ENCODE results near the gene RAB40B. TPM values are rescaled to one million over a fixed set of nuclear protein-coding genes. Genes with fewer than 3 reads are reported as not detected.
A peak's percentile ranks its signal among the peaks of the same experiment; 100 is the strongest.
"Not testable (repeated sequence)": the region's sequence is repeated elsewhere in the genome, so short reads cannot be mapped to it uniquely, and the experiment has no call there.

The RAB40B gene
- total RNA-seq (2014; rRNA removed; shearing (Covaris generic)), result 5.0 and 7.6 TPM in 2 replicates
- 4.9 and 11.0 TPM in 2 replicates for polyA plus RNA-seq (2014; cell fraction: nucleus; rRNA removed)

GRCh38 chr17:82698065-82698973 lies at the start of gene RAB40B:
TSS of gene RAB40B (minus strand) at chr17:82698698. CDS start at chr17:82698596, 102 bp downstream.
- peak; percentile 97 for DNase-seq (ENCODE audit: extremely low read depth, low read depth)

GRCh38 chr17:82745524-82745923 lies 47.0 kb upstream of the RAB40B start:
- DNase-seq (ENCODE audit: extremely low read depth, low read depth), result no peak

- not testable (repeated sequence) for DNase-seq (ENCODE audit: extremely low read depth, low read depth)
These were observed 46.2 kb upstream of the RAB40B start for GRCh38 chr17:82744736-82745135.

GRCh38 chr17:82743344-82744219 lies 45.1 kb upstream of the RAB40B start:
- no peak for DNase-seq (ENCODE audit: extremely low read depth, low read depth)

- DNase-seq (ENCODE audit: extremely low read depth, low read depth), result no peak
These were observed 42.6 kb upstream of the RAB40B start for GRCh38 chr17:82740906-82741759.

GRCh38 chr17:82737967-82738877 lies 39.7 kb upstream of the RAB40B start:
- no peak for DNase-seq (ENCODE audit: extremely low read depth, low read depth)

- no peak for DNase-seq (ENCODE audit: extremely low read depth, low read depth)
These were observed 38.1 kb upstream of the RAB40B start for GRCh38 chr17:82736511-82737185.

GRCh38 chr17:82734987-82735866 lies 36.7 kb upstream of the RAB40B start, which contains the start of gene FN3K:
TSS of gene FN3K (plus strand) at chr17:82735615. CDS start at chr17:82735637, 22 bp downstream.
- DNase-seq (ENCODE audit: extremely low read depth, low read depth), result peak; percentile 39

GRCh38 chr17:82732118-82732743 lies 33.7 kb upstream of the RAB40B start:
- DNase-seq (ENCODE audit: extremely low read depth, low read depth), result no peak

GRCh38 chr17:82729479-82730260 lies 31.2 kb upstream of the RAB40B start:
- no peak for DNase-seq (ENCODE audit: extremely low read depth, low read depth)

- no peak for DNase-seq (ENCODE audit: extremely low read depth, low read depth)
These were observed 27.9 kb upstream of the RAB40B start for GRCh38 chr17:82726427-82726826.

GRCh38 chr17:82723169-82723807 lies 24.8 kb upstream of the RAB40B start:
- DNase-seq (ENCODE audit: extremely low read depth, low read depth), result no peak

GRCh38 chr17:82722341-82723013 lies 24.0 kb upstream of the RAB40B start:
- no peak for DNase-seq (ENCODE audit: extremely low read depth, low read depth)

- DNase-seq (ENCODE audit: extremely low read depth, low read depth), result no peak
These were observed 21.7 kb upstream of the RAB40B start for GRCh38 chr17:82720204-82720603.

- DNase-seq (ENCODE audit: extremely low read depth, low read depth), result no peak
These were observed 20.6 kb upstream of the RAB40B start for GRCh38 chr17:82718986-82719685.

All from NCI-H460 (cell line).